AG09309 (cell line): ENCODE results near the gene HEXA.

Source experiments
- DNase-seq: peaks from one replicate; pipeline ENCODE4 v3.0.0-alpha.2; 2010; ENCODE audit warnings: low read depth
- H3K4me3 ChIP-seq: 2 replicates; pipeline ENCODE4 v1.5.1; 2011; ENCODE audit warnings: mild to moderate bottlenecking, low read depth, low read length, moderate library complexity; ENCODE audit not compliant: control insufficient read depth
- TF ChIP-seq, protein P1 (sequence below): IDR thresholded peaks from 2 replicates; pipeline ENCODE4 v1.5.1; 2011; ENCODE audit warnings: mild to moderate bottlenecking, low read depth, low read length, inconsistent platforms; ENCODE audit not compliant: insufficient read depth, control insufficient read depth; ENCODE audit errors: missing control alignments

Gene HEXA

GRCh38 chr15:72331021-72331420 is 44.8 kb downstream of the HEXA start:
- no peak for DNase-seq
- H3K4me3 ChIP-seq = no peak overlapping the region
- TF ChIP-seq, protein P1, sequence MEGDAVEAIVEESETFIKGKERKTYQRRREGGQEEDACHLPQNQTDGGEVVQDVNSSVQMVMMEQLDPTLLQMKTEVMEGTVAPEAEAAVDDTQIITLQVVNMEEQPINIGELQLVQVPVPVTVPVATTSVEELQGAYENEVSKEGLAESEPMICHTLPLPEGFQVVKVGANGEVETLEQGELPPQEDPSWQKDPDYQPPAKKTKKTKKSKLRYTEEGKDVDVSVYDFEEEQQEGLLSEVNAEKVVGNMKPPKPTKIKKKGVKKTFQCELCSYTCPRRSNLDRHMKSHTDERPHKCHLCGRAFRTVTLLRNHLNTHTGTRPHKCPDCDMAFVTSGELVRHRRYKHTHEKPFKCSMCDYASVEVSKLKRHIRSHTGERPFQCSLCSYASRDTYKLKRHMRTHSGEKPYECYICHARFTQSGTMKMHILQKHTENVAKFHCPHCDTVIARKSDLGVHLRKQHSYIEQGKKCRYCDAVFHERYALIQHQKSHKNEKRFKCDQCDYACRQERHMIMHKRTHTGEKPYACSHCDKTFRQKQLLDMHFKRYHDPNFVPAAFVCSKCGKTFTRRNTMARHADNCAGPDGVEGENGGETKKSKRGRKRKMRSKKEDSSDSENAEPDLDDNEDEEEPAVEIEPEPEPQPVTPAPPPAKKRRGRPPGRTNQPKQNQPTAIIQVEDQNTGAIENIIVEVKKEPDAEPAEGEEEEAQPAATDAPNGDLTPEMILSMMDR = no peak

GRCh38 chr15:72323752-72324151 is 52.1 kb downstream of the HEXA start:
- no peak for DNase-seq
- TF ChIP-seq, protein P1 = no peak
- no peak overlapping the region for H3K4me3 ChIP-seq

GRCh38 chr15:72319985-72320671 is 55.7 kb downstream of the HEXA start, which contains the start of gene CELF6:
Gene CELF6, minus strand, starts transcription at chr15:72320157. Its CDS starts 283 bp downstream, at chr15:72319874.
- H3K4me3 ChIP-seq = peak within 1 kb of the TSS; percentile 46
- TF ChIP-seq, protein P1 = no peak
- DNase-seq = no peak

GRCh38 chr15:72319360-72319984 is 56.3 kb downstream of the HEXA start:
- peak overlapping the region; percentile 46 for H3K4me3 ChIP-seq
- TF ChIP-seq, protein P1 = no peak
- no peak for DNase-seq

DNA sequence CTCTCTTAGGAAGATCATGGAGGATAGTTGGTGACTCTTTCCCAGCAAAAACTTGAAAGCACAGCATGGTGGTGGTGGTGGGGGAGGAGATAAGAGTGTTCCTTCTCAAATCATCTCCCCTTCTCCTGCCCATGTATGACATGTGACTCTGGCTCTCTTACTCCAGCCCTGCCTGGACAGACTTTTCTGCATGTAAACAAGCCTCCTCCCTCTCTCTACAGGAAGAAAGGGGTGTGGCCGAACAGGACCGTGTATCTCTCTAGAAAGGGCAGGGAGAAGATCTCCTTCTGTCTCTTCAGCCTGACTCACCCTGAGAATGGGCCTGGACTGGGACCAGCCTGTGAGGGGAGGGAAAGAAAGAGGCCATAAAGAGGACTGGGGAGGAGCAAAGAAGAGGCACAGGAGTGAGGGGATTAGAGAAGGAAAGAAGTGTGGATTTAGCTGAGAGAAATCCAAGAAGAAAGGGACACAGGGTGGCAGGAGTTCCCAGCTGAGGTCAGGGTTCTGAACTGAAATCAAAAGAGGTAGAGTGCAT is 57.3 kb downstream of the HEXA start:
- no peak overlapping the region for H3K4me3 ChIP-seq
- no peak for DNase-seq
- TF ChIP-seq, protein P1 = no peak

DNA sequence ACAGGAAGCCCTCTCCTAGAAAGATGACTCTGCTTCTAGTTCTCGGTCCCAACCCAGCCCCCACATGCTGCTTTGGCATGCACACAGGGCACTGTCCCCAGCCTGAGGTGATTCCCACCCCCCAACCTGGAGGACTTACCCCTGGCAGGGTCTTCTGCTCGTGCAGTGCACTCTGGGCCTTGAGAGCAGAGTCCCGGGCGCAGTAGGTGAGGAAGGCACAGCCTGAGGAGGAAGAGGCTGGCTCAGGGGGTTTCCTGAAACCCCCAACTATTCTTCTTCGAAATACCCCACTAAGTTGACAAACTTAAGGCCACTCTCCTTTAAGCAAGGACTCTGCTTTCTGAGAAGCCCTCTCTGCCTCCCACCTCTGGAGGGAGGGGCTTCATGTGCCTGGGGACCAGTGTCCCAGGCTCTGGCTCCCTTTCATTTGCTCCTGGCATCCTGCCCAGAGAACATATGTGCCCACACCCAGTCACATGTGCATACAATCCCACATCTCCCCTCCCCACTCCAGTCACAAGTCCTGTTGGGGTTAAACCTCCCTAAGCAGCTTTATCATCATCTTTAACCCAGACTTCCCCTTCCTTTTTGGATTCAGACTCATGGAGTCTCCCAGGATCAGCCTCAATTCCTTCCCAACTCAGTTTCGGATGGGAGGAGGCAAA is 60.0 kb downstream of the HEXA start:
- DNase-seq = no peak
- no peak overlapping the region for H3K4me3 ChIP-seq
- TF ChIP-seq, protein P1 = no peak
